Measurements from ENCODE around the gene VPS51.
A peak's percentile ranks its signal among the peaks of the same experiment; 100 is the strongest.

Gene VPS51

DNA sequence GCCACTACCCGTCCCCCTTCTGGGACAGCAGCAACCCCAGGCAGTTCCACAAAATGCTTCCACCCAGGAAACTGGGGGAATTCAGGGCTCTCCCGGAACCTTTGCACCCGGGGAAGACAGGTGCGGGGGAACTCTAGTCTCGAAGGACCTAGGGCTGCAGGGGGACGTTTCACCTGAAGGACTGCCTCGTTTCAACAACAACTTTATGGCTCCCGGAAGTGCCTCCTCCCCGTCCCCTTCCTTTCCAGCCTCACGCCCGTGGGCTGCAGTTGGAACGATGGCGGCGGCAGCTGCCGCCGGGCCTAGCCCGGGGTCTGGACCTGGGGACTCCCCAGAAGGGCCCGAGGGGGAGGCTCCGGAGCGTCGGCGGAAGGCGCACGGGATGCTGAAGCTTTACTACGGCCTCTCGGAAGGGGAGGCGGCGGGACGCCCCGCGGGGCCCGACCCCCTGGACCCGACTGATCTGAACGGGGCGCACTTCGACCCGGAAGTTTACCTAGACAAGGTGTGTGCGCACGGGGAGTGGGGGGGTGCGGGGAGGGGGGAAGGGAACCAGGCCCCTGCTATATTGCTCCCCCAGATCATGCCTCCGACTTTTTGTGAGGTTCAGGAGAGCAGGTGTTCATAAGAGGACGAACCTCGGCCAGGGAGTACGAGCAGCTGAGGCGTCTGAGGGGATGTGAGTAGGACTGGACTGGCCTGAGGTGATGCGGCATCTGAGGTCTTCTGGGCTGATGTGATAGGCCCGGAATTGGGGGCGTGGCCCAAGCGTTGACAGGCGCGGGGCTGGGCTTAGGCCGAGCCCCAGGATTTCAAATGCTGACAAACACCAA is at the start of gene VPS51:
VPS51 (plus strand) TSS at position 241 of the 833 bp plus-strand sequence; CDS start at position 278, 37 bp downstream.
- peak; percentile 61 to 80 for DNase-seq (ENCODE audit: extremely low read depth in 1 of 2, low read depth in 1 of 2)

DNA sequence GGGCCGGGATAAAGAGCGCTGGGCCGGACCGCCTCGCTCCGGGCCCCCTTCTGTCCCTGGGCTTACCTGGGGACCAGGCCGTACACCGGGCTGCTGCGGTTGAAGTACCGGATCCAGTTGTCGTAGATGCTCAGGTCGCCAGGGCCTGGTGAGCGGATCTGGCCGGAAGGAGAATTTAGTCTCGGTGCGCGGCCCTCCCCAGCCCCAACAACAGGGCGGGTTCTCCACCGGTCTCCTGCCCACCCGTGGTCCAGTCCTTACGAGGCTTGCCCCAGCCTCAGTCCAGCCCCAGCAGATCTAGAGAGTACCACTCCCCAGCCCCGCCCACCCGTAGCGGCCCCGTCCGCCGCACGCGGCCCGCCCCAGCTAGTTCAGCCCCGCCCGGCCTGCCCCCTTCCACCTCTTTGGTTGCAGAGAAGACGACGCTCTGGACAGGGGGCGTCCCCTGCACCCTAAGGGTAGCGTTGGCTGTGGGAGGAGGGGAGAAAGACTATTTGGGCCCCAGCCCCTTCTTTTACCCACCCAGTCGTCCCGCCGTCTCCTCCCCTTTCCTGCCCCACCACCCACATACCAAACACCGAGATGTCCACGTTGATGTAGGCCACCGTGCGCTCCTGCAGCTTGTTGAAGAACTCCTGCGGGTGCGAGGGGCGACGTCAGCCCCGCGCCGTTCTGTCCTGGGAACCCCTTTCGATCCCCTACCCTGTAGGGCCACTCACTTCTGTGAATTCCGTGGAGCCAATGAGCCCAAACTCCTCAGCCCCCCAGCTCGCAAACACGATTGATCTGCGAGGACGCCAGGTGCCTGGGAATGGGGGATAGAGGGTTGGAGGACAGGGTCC is 48.2 kb upstream of the VPS51 start:
- no peak for DNase-seq (ENCODE audit: extremely low read depth in 1 of 2, low read depth in 1 of 2)

DNA sequence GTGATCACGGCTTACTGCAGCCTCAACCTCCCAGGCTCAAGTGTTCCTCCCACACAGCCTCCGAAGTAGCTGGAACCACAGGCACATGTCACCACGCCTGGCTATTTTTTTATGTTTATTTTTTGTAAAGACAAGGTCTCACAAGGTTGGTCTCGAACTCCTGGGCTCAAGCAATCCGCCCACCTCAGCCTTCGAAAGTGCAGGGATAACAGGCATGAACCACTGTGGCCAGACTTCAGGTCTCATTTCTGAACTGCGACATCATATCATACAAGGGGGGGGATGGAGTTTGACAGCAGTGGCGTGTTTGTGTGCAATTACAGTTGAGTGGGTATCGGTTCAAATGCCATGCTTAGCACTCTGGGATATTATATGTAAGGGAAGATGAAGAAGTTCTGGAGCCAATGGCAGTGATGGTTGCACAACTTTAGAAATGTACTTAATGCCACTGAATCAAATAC is 44.6 kb upstream of the VPS51 start:
- no peak for DNase-seq (ENCODE audit: extremely low read depth in 1 of 2, low read depth in 1 of 2)

DNA sequence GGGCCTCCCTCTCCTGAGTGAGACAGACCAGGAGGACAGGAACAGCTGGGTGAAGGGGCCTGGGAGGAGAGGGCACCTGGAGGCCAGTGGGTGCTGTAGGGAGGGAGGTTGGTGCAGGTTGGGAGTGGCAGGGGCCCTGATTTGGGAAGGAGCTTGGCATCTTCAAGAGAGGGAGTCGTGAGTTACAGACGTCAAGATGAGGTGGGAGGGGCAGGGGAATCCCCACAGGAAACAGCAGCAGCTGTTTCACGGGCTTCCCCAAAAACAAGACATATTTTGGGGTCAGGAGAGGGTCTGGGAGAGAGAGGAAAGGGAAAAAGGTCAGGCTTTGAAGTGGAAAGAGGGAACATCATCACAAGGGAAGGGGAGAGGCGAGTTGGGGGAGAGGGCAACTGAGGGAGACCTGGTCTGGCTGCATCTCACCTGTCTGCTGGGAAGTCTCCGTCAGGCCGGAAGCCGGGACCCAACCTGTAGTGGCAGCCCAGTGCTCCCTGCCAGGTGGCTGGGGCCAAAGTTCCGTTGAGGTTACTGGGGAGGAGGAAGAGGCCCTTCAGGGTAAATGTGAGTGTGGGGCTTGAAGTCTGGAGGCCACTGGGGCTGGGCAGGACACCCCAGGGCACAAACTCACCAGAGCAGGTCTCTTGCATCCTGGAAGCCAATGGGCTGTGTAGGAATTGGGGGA is 42.0 kb upstream of the VPS51 start:
- DNase-seq (ENCODE audit: extremely low read depth in 1 of 2, low read depth in 1 of 2), result no peak

DNA sequence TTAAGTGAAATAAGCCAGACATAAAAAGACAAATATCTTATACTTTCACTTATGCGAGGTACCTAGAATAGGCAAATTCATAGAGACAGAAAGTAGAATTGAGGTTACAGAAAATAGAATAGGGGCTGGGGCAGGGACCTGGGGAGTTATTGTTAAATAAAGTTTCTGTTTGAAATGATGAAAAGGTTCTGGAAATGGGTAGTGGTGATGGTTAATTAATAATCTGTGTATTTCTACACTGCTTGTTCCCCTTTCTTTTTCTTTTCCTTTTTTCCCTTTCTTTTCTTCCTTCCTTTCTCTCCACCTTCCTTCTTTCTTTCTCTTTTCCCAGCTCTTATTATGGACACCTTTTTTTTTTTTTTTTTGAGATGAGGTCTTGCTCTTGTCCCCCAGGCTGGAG is 40.5 kb upstream of the VPS51 start:
- no peak for DNase-seq (ENCODE audit: extremely low read depth in 1 of 2, low read depth in 1 of 2)

DNA sequence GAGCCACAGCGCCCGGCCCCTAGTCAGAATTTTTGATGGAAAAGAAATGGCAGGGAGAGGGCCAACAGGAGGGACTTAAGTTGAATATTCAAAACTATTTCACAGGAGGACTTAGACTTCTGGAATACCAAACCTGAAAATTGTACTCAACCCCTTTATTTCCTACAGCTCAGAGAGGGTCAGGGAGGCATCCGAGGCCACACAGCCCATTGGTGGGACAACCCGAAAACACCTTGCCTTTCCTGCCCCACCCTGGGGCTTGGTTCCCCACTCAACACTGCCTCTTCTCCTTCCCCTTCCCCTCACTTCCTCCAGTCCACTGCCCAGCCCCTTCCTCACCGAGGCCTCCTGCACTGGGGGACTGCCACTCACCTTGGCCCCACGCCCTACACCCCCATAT is 39.0 kb upstream of the VPS51 start:
- no peak for DNase-seq (ENCODE audit: extremely low read depth in 1 of 2, low read depth in 1 of 2)

DNA sequence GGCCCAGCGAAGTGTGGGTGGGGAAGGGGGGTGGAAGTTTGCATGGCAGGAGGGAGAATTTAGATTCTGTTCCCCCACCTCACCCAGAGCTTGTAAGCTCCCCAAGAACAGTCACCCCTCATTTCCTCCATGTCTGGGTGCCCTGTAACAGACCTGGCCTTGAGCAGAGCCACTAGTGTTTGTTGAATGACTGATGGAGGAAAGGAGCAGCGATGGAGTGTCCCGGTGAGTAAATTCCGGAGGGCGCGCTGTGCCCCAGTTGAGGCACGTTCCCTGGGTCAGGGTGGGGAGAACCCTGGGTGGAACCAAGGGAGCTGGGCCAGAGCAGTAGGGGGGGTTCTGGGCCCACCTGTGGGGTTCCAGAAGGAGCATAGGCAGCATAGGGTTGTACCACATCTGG is 38.5 kb upstream of the VPS51 start:
- DNase-seq (ENCODE audit: extremely low read depth in 1 of 2, low read depth in 1 of 2), result no peak

DNA sequence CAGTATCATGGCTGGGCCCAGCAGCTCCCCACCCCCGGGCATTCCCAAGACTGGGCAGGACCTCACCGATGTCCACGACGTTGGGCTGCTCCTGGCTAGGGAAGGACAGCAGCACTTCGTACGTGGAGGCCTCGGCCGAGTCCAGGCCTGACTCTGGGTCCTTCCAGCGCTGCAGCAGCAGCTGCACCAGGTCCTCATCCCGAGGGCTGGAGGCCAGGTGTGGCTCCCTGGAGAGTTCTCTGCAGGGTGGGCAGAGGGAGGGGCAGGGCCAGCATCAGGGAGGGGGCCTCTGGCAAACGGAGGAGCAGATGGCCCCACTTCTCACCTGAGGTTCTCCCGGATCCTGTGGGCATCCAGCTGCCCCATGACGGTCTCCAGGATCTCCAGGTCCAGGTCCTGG is 38.0 kb upstream of the VPS51 start:
- no peak for DNase-seq (ENCODE audit: extremely low read depth in 1 of 2, low read depth in 1 of 2)

DNA sequence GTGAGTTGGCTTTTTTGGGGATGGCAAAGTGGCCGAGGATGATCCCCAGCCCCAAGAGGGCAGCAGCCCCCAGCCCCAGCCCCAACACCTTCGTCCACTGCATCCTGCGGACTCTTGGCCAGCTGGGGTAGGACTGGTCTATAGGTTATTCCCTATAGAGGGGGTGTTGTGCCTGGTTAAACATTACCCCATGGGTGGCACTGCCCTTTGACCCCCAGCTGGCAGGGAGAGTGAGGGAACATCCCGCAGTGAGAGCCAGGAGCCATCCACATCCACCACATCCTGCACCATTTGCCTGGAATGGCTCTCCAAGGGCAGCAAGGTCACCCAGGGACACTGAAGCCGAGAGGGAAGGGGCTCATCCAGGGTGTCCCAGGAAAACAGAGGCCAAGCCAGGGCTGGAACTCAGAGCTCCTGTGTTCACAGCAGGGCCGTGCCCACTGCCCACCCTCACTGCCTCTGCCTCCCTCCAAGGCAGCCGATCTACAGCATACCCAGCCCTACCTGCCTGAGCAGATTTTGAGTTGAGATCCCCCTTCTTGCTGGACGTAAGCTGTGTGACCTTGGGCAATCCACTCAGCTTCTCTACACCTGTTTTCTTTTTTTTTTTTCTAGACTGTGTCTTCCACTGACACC is 37.5 kb upstream of the VPS51 start, which contains the start of gene NAALADL1:
NAALADL1 (minus strand) TSS at position 135 of the 636 bp plus-strand sequence; CDS start at position 103, 32 bp downstream.
- no peak for DNase-seq (ENCODE audit: extremely low read depth in 1 of 2, low read depth in 1 of 2)

DNA sequence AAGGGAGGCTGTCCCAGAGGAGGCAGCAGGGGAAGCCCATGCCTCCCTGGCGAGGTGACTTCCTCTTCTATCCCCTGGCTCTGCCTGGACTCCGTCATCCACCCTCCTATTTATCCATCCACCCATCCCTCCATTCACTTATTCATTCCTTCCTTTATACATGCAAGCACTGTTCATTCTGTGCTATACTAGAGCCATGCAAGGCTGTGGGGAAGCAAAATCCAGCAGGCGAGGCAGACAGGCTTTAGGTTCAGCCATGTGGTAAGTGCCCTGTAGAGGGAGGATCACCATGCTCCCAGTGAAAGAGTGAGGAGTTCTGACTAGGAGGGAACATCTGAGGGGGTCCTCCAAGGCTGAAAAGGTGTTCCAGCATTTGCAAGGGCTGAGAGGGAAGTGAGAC is 36.5 kb upstream of the VPS51 start:
- no peak for DNase-seq (ENCODE audit: extremely low read depth in 1 of 2, low read depth in 1 of 2)

DNA sequence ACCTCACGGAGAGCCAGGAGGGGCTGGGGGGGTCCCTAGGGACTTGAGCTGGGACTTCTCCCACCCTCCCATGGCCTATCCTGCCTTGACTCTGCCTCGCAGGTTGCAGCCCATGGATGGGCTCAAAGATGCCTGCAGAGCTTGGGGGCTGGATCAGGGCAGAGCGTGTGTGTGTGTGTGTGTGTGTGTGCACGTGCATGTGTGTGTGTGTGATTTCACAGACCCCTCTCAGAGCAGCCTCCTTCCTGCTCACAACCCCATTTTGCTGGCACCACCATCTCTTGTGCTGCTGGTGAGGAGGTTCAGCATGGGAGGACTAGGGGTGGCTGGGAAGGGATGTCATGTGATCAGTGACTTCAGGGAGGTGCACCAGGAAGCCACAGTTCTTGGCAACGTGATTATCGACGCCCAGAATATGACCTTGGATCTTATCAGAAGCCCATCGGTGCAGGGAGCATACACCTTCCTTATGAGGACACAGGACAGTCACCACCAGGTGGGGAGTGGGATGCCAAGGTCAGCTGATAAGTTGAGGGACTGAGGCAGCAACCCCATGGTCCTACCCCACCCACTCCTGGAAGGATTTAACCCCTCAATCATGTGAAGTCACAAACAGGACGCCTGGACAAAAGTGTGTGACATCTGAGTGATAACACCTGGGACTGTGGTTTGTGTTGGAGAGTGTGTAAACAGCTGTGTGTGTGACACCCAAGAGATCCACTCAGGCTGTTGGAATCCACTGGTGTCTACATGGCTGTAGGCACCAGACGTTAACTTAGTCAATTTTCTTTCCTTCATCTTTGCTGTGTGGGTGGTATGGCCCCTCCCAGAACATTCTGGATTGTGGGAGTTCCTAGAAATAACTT is 35.8 kb upstream of the VPS51 start:
- DNase-seq (ENCODE audit: extremely low read depth in 1 of 2, low read depth in 1 of 2), result no peak

DNA sequence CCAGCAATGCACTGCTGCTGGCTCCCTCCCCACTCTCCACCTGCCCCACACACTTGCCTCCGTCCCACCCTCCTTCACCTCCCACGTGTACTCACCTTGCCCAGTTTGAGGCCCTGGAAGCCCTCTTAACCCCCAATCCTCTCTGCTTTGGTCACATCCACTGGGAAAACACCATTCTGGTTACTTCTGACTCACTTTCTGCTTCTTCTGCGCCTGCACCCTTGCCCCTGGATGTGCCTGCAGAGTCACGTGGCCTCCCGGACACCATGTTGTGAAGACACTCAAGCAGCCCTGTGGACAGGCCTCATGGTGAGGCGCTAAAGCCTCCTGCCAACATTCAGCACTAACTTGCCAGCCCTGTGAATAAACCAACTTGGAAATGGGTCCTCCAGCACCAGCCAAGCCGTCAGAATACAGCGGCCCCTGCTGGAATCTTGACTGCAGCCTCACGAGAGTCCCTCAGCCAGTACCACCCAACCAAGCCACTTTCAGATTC is 35.1 kb upstream of the VPS51 start:
- DNase-seq (ENCODE audit: extremely low read depth in 1 of 2, low read depth in 1 of 2), result no peak

DNA sequence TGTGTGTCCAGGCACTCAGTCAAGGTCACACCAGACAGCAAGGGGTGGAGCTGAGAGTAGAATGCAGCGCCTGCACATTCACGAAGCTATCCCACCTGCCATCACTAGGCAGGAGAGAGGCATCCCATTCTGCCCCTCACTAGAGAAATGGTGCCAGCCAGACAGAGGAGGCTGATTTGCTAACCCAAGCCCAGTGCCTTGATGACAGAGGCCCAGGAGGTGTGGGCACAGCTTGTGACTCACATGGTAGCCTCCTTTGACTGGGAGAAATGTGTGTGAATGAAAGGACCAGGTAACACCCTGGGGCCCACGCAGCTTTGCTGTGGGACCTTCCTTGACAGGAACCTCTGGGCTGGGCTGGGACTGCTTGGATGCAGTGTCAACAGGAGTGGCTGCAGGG is 32.5 kb upstream of the VPS51 start:
- DNase-seq (ENCODE audit: extremely low read depth in 1 of 2, low read depth in 1 of 2), result no peak

DNA sequence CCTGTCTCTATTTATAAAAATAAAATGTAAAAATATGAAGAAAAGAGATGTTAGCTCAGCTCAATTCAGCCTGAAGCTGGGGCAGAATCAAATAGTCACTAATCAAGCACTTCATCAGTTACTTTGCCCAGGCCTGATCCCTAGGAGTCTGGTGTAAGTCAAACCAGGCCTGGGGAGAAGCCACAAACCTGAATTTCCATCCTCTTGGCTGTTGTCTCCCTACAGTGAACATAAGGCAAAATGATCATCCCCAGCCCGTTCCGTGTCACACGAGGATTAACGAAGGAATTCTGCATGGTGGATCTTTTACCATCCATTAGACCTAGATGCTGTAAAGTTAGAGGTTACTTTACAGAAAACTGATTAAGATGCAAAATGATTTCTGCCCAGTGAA is 31.2 kb upstream of the VPS51 start:
- DNase-seq (ENCODE audit: extremely low read depth in 1 of 2, low read depth in 1 of 2), result no peak

DNA sequence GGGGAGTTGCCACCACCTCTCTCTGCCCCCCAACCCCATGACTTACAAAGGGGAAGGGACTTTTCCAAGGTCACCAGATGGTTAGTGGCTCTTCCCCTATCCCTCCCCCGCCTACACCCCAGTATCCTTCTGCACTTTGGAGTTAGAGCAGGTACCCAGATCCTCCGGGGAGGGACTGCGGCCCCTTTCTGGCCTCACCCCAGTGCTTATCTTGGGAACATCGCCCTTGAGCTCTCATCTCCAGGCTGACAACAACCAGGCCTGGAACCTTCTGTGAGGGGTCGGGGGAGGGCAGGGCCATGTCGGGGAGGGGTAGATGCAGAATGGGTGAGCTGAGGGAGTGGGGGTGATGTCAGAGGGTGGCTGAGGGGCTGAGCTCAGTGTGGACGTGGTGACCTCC is 30.2 kb upstream of the VPS51 start:
- DNase-seq (ENCODE audit: extremely low read depth in 1 of 2, low read depth in 1 of 2), result no peak

DNA sequence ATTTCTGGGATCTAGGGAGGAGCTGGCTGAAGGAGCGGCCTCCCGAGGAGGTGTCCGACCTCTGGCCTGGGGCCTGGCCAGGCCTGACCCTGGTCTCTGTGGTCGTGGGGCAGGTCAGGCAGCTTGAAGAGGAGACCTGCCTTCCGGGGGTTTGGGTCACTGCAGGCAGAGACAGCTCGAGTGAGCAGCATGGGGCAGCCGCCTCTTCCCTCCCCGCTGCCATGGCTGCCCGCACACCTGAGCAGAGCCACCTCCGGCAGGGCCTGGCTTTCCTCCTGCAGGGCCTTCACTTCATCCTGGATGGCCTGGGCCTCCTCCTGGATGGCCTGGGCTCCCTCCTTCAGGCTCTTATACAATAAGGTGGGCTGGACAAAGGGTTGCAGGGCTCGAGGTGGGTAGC is 29.7 kb upstream of the VPS51 start:
- DNase-seq (ENCODE audit: extremely low read depth in 1 of 2, low read depth in 1 of 2), result no peak

DNA sequence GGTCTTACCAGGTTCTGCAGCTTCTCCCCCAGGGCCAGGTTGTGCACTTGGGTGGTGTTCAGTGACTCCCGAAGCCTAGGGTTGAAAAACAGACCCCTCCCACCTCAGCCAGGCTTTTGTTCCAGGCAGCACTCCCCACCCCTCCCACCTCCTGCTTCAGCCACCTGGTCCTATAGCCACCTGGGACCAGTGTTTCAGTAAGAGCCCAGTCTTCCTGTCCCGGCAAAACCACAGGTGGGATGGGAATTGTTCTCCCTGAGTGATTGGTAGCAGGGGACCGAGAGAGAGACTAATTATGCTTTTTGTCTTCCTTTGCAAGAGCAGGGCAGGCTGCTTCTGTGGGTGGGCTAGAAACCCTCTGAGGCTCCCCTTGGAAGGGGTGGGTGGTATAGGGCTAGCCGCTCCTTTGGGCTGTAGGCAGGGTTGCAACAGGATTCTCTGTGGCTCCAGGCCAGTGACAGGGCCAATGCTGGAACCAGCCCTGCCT is 29.2 kb upstream of the VPS51 start:
- no peak for DNase-seq (ENCODE audit: extremely low read depth in 1 of 2, low read depth in 1 of 2)

DNA sequence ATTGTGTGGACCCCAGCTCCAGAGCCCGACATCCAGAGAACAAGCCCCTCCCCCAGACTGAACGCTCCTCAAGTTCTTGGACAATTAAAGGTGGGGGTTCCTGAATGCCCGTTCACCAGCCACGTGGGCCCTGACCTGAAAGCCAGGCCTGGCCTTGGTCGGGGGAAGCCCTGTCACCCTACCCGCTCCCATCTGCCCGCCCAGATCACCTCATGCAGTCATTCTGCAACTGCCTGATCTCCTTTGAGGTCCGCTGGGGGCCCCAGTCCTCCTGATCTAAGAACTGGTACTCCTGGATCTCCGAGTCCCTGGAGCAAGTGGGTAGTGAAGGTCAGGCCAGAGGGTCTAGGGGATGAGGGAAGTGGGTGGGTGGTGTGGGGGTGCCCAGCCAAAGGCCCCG is 28.6 kb upstream of the VPS51 start:
- no peak for DNase-seq (ENCODE audit: extremely low read depth in 1 of 2, low read depth in 1 of 2)

DNA sequence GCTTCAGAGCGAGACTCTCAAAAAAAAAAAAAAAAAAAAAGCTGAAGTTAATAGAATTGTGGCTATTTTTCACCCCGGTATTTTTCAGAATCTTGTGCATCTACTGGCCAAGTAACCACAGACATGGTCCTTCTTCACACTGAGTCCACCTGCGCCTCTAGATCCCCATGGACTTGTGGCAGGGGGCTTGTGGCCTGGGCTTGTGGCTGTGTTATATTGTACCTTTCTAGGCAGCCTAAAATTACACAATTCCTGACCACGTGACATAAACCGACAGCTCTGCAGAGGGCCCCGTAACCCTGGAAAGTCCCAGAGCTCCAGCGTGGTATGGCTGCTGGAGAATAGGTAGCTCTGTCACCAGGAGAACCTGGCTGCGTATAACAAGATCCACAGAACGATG is 26.8 kb upstream of the VPS51 start:
- DNase-seq (ENCODE audit: extremely low read depth in 1 of 2, low read depth in 1 of 2), result no peak
